Astrocyte of the spinal cord (primary cell): ENCODE results near the gene TRIM39.
"Not testable (repeated sequence)": the region's sequence is repeated elsewhere in the genome, so short reads cannot be mapped to it uniquely, and the experiment has no call there.

Experiments used
- DNase-seq: peaks from one replicate; pipeline ENCODE4 v3.0.0; 2011; ENCODE audit warnings: low read depth, low spot score
- H3K4me3 ChIP-seq: 2 replicates; pipeline ENCODE4 v1.5.1; 2011; ENCODE audit warnings: low read depth, mild to moderate bottlenecking, low read length, moderate library complexity
- CTCF ChIP-seq: IDR thresholded peaks from 2 replicates; pipeline ENCODE4 v1.5.1; 2012; ENCODE audit warnings: low read depth, mild to moderate bottlenecking, low read length, inconsistent platforms
- in situ Hi-C: cut with HindIII; loops from 2 replicates; pipeline ENCODE4 v1.10.0; 2017; ENCODE audit warnings: low sequenced_read_pairs

TRIM39 gene

GRCh38 chr6:30326526-30327231 lies at the start of gene TRIM39:
TSS of gene TRIM39 (plus strand) at chr6:30326927. CDS start at chr6:30329318, 2,391 bp downstream.
- in situ Hi-C loops = no loop called here
- H3K4me3 ChIP-seq = peak within 1 kb of the TSS; percentile 93

GRCh38 chr6:30280988-30281387 lies 45.7 kb upstream of the TRIM39 start:
- in situ Hi-C loops, H3K4me3 ChIP-seq, DNase-seq: not testable (repeated sequence)

More at GRCh38 chr6:30326526-30327231, at the start of gene TRIM39:
- no peak for TF ChIP-seq CTCF
- peak; percentile 86 for DNase-seq

- in situ Hi-C loops = no loop called here
- TF ChIP-seq CTCF = no peak
- no peak overlapping the region for H3K4me3 ChIP-seq
- DNase-seq = no peak
Observed at GRCh38 chr6:30282522-30282921, 44.2 kb upstream of the TRIM39 start.

GRCh38 chr6:30283761-30284160 lies 43.0 kb upstream of the TRIM39 start:
- no peak for TF ChIP-seq CTCF
- no peak overlapping the region for H3K4me3 ChIP-seq

GRCh38 chr6:30287139-30287538 lies 39.6 kb upstream of the TRIM39 start:
- in situ Hi-C loops = no loop called here
- TF ChIP-seq CTCF = no peak

More at GRCh38 chr6:30283761-30284160, 43.0 kb upstream of the TRIM39 start:
- in situ Hi-C loops = no loop called here
- DNase-seq = no peak

GRCh38 chr6:30295837-30296236 lies 30.9 kb upstream of the TRIM39 start:
- in situ Hi-C loops = no loop called here
- TF ChIP-seq CTCF = no peak
- DNase-seq = no peak
- H3K4me3 ChIP-seq = no peak overlapping the region

More at GRCh38 chr6:30287139-30287538, 39.6 kb upstream of the TRIM39 start:
- DNase-seq = no peak
- H3K4me3 ChIP-seq = no peak overlapping the region

- TF ChIP-seq CTCF = no peak
- DNase-seq = no peak
- in situ Hi-C loops = no loop called here
- no peak overlapping the region for H3K4me3 ChIP-seq
Observed at GRCh38 chr6:30304002-30304401, 22.7 kb upstream of the TRIM39 start.
